HG03520 (cell line): ENCODE measurements around the gene TEX9.
A peak's percentile ranks its signal among the peaks of the same experiment; 100 is the strongest.
"Not testable (repeated sequence)": the region's sequence is repeated elsewhere in the genome, so short reads cannot be mapped to it uniquely, and the experiment has no call there.

ENCODE experiments used
- ATAC-seq: cut with Tn5 transposase; IDR thresholded peaks from one replicate; pipeline ENCODE4 v1.9.1; 2021; ENCODE audit warnings: mild to moderate bottlenecking, moderate library complexity; ENCODE audit not compliant: unreplicated experiment

TEX9 gene

DNA sequence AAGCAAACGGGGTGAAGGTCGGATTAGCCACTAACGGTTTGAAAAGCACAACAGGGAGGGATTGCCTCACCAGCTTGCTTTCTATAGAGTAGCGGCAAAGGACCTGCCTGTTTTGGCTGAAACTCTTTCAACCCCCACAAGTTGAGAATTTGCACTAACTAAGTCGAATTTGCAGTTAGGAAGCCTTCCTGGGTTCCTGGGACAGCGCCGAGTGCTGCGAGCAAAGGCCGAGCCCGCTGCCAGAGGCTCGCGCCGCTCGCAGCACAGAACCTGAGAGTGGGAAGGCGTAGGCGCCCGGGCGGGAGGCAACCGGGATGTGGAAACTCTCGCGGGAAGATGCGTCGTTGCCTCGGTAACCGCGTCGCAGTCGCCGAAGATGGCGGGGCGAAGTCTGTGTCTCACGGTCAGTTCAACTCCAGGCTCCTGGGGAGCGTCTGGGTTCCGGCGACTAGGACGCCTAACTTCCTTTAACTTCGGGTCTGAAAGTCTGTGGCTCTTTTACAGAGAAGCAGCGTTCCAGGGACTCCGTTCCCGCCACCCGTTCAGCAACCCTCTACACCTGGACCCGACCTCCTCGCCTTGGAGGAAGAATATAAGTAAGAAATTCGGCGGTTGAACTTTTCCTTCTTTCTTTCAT is at the start of gene TEX9:
Gene TEX9 (plus strand): TSS at position 352 of the 637 bp plus-strand sequence. CDS start 25 bp downstream, at position 377.
- ATAC-seq = peak; percentile 91

DNA sequence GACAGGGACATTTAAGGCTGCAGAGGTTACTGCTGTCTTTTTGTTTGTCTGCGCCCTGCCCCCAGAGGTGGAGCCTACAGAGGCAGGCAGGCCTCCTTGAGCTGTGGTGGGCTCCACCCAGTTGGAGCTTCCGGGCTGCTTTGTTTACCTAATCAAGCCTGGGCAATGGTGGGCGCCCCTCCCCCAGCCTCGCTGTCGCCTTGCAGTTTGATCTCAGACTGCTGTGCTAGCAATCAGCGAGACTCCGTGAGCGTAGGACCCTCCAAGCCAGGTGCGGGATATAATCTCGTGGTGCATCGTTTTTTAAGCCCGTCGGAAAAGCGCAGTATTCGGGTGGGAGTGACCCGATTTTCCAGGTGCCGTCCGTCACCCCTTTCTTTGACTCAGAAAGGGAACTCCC is 48.7 kb upstream of the TEX9 start:
- not testable (repeated sequence) for ATAC-seq

DNA sequence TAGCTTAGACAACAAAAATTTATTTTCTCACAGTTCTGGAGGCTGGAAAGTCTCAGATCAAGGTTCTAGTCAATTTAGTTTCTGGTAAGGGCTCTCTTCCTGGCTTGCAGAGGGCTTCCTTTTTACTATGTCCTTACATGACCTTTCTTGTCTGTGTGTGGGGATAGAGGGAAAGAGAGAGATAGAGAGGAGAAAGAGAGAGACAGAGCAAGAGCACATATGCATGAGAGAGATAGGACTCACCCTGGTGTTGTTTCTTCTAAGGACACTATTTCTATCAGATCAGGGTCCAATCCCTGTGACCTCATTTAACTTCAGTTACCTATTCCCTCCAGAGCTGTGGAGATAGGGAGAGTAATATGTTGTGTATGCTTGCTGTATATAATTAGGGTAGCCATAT is 44.9 kb upstream of the TEX9 start:
- no peak for ATAC-seq

DNA sequence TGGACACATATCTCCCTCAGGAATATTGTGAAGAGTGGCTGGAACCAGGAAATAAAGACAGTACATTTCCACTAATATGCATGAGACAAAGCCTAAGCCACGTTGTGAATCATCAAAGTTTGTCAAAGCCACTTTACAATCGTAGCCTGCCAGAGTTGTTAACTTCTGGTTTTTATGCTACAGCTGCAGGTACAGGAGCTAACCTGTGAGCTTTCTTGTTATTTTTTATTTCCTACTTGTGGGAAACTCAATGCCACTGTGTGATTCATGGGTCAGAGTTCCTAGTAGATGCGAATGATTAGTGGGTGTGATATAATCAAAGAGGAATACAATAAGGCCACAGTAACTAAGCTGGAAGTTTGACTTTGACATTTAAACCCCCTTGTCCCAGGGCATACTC is 44.4 kb upstream of the TEX9 start:
- no peak for ATAC-seq

DNA sequence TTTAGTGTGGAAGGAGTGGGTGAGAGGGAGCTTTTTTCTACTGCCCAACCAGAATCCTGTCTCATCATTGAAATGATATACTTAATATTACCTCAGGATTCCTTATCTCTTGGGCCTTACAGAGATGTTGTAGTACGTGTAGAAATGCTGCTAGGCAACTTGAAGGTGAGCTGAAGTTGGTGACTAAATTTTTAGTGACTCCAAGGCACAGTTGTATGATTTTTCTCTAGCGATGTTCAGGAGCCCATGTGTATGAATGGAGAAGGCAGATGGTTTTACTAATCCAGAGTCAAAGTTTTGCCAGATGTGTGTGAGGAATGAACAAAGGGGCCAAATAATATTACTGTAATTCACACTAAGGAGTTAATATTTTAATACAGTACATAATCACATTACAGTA is 42.8 kb upstream of the TEX9 start:
- ATAC-seq = no peak

DNA sequence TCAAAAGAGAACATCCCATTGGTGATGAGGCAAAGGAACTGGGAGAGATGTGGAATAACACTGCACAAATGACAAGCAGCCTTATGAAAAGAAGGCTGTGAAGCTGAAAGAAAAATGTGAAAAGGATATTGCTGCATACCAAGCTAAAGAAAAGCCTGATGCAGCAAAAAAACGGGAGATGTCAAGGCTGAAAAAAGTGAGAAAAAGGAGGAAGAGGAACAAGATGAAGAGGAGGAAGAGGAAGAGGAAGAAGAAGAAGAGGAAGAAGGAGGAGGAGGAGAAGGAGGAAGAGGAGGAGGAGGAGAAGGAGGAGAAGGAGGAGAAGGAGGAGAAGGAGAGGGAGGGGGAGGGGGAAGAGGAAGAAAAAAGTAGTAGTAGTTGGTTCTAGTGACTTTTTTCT is 41.8 kb upstream of the TEX9 start:
- no peak for ATAC-seq

DNA sequence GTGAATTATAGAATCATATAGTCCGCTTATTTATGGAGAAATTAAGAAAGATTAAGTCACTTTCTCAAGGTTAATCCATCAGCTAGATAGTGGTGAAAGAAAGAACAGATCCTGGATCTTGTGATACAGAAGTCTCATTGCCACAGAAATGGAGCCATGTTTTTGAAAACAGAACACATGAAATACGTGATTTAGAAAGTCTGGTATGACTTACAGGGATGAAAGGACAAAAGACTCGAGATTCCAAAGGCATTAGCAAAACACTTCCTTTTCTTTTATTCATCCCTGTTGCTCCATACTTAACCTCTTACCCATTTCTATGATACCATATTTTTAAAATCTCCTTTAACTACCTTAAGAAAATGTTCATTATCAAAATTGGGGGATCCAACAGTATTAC is 40.0 kb upstream of the TEX9 start:
- no peak for ATAC-seq

DNA sequence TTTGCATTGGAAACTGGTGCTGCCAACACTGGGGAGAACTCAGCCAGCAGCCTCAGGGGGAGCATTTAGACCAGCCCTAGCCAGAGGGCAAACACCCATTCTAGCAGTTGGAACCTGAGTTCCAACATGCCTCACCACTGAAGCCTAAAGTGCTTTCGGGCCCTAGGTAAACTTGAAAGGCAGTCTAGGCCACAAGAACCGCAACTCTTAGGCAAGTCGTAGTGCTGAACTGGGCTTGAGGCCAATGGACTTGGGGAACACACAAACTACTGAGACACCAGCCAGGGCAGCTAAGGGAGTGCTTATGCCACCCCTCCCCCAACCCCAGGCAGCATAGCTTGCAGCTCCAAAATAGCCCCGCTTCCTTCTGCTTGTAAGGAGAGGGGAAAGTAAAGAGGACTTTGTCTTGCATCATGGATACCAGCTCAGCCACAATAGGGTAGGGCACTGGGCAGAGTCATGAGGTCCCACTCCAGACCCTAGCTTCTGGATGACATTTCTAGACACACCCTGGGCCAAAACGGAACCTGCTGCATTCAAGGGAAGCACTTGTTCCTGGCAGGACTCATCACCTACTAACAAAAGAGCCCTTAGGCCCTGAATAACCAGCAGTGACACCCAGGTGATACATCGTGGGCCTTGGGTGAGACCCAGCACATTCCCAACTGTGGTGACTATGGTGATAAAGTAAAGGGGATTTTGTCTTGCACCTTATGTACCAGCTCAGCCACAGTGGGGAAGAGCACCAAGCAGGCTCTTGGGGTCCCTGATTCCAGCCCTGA is 37.3 kb upstream of the TEX9 start:
- no peak for ATAC-seq

DNA sequence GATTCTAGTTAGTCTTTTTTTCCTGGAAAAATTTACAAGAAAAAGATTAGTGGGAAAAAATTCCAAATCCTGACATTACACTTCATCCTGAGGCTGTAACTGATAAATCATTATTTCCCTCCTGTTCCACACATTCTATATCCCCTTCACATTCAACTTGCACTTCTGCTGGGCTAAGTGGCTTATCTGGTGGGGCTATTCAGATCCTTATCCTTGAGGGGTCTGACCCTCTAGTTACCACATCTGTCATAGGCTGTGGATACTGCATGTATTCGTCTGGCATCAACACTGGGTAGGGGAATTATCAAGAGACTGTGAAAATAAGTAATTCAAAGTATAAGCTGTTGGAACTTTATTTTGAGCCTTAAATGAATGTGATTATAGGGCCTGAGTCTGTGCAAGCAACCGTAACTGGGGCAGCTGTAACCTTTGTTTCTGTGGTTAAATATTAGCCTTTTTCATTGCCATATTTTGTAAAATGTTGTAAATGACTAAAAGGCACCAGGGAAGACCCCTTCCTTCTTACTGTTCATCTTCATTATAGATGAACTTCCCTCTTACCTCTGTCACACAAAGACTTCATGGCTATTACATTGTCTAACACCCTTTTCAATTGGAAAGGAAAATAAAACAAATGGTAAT is 28.0 kb upstream of the TEX9 start:
- no peak for ATAC-seq

DNA sequence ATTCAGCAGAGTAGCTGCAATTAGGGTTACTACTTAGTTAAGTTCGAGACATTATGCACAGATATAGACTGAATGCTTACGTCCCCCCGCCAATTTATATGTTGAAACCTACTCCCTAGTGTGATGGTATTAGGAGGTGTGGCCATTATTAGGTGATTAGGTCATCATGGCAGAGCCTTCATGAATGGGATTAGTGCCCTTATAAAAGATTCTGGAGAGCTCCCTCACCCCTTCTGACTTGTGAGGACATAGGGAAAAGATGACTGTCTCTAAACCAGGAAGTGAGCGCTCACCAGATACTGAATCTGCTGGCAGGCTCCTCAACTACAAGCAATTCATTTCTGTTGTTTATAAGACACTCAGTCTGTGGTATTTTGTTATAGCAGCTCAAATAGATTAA is 25.6 kb upstream of the TEX9 start:
- no peak for ATAC-seq

DNA sequence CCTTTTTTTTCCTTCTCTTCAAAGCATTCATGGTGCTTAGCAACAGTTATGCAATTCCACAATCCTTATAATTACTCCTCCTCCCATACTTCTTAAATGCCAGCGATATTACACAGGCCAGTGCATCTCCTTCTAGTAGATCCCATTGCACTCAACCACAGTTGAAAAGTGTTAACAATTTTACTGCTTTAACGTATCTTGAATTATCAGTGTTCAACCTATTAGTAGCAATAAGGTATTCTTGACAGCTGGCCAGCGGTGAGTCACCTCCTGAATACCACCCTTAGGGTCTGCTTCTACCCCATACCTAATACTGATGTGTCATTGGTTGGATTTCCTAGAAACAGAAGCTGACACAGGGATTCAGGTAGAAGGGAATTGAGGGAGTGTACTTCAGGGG is 24.0 kb upstream of the TEX9 start:
- no peak for ATAC-seq

DNA sequence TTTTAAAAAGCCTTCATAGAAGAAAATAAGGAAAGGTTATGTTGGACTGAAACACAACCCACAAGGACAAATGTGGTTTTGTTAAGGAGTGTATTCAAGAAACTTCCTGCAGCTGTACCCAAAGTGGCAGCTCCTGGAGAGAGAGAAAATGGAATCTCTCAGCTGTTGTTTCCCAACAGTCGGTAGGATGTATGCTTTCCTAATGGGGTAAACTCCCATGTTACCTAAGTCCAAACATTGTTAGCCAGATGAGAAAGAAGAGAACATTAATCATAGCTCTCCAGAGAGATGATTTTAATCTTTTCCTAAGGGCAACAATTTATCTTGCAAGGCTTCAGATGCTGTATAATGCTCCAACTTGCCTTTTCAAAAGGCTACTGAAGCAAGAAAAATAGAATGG is 22.6 kb upstream of the TEX9 start:
- ATAC-seq = no peak

DNA sequence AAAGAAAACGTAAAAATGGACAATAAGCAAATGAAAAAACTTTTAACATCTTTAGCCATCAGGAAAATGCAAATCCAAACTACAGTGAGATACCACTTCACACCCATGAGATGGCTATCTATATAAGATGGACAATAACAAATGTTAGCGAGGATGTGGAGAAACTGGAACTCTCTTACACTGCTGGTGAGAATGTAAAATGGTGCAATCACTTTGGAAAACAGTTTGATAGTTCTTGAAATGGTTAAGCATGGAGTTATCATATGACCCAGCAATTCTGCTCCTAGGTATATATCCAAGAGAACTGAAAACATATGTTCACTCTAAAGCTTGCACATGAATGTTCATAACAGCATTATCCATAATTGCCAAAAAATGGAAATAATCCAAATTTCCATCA is 21.3 kb upstream of the TEX9 start:
- no peak for ATAC-seq

DNA sequence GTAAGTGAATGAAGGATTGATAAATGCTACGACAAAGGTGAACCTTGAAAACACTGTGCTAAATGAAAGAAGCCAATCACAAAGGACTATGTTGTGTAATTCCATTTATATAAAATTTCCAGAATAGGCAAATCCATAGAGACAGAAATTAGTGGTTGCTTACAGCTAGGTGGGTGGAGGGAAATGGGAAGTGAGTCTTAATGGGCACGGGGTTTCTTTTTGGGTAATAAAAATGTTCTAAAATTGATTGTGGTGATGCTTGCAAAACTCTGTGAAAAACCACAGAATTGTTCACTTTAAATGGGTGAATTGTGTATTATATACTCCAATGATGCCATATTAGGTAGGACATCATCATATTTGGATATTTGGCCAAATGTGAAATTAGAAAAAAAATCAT is 20.9 kb upstream of the TEX9 start:
- ATAC-seq = no peak

DNA sequence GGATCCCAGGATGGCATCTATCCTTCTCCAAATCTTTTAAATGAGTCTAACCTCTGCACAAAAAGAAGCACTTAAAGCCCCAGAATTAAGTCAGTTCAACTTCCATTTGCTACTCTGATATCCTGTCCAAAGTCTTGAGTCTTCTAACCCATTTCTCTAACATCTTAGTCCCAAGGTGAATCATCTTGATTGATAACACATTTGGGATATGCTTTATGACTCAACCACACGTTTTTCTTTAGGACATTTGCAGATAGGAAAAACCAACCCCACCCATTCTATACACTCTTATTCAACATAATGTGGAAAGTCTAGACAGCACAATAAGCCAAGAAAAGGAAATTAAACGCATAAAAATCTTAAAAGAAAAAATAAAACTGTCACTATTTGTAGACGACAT is 18.8 kb upstream of the TEX9 start:
- ATAC-seq = no peak

DNA sequence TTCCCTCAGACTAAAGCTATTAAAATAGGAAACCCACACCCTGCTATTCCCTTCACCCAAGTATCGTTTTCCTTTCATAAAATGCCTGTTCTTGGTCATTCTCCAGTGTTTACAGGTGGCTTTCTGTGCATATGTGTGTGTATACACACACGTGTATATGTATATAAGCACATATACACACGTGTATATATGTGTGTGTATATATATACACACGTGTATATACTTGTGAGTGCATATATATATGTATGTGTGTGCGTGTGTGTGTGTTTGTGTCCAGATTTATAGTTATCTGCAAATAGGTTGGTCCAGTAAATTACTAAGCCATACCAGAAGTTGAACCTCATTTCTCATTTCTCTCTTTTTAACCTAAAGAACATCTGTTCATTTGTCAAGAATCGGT is 15.7 kb upstream of the TEX9 start:
- no peak for ATAC-seq

DNA sequence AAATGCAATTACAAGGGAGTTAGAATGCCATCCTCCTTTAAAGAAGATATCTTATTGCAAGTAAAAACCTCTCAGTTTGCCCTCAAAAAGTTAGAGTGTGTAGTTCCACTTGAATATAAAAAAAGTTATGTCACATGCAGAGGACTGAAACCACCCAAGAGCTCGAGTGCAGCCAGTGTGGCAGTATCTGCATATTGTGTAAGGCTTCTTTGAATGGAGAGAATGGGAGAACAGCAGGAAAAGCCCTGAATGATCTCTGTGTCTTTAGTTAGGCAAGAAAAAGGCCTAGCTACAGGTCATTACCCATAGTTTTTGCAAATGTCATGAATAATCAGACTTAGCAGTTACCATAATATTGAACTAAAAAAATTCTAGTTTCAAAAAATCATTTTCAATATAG is 13.9 kb upstream of the TEX9 start:
- no peak for ATAC-seq

DNA sequence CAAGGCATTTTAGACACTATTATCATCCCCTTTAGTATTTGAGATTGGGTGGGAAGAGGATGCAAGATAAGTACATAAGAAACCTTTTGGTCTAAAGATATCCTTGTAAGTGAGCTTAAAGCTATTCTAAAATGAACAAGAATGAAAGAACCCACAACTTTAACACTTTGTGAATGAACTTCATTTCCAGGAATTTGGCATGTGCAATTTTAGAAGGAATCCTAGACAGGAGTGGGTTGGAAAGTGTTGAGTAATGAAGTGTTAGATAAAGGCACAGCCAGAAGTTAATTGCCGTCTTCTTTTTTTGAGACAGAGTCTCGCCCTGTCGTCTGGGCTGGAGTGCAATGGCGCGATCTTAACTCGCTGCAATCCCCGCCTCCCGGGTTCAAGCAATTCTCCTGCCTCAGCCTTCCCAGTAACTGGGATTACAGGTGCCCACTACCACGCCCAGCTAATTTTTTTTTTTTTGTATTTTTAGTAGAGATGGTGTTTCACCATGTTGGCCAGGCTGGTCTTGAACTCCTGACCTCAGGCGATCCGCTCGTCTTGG is 13.2 kb upstream of the TEX9 start:
- ATAC-seq = no peak

DNA sequence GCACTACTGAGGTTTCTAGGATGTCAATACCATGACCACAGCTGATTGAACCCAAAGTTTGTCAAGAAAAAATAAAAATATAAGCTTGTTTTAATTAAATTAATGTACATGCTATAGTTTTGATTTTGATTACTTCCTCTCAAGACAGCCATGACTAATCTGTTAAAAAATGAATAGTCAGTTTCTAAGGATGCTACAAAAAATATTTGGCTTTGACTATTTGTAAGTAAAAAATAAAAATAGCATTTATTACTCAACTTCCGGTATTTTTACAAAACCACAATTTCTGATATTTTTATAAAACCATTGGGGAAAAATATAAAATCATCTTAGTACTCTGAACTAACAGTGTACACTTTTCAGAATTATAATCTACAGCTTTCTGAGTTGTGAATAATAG is 12.1 kb upstream of the TEX9 start:
- no peak for ATAC-seq

DNA sequence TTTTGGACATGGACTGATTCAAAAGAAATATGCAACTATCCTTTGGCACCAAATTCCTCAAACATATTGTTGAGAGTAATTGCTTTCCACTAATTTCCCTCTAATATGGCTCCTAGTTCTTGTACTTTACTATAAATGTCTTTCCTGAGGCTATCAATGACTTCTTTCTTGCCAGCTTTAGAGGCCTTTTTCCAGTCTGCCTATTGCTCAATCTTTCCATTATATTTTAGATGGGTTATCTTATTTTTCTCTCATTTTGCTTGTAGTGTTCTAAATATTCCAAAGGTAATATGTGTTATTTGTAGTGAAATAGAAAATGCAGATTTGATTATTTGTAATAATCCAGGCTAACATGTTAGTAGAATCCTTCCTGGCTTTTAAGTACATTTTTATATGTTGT is 11.5 kb upstream of the TEX9 start:
- ATAC-seq = no peak

DNA sequence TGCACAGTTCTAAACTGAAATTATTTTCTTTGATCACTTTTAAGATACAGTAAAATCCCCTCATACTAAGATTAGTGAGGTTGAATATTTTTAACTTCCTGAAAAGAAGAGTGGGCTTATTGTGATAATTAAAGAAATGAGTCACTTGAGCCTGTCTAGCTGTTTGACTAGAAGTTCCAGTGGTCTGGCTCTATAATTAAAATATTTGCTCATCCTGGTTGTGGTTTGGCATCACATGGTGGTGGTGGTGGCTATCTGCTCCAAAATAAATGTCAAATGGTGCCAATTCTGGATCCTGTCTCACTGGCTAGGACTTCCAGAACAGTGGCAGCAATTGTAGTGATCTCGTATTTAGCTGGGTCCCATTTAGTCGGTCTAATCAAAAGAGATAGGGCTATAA is 8.6 kb upstream of the TEX9 start:
- peak; percentile 66 for ATAC-seq

DNA sequence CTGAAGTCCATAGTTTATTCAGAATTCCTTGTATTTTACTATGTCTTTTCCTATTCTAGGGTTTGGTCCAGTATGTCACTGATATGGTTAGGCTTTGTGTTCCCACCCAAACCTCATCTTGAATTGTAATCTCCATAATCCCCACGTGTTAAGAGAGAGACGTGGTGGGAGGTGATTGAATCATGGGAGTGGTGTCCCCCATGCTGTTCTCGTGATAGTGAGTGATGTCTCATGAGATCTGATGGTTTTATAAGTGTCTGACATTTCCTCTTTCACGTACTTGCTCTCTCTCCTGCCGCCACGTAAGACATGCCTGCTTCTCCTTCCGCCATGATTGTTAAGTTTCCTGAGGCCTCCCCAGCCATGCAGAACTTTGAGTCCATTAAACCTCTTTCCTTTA is 6.6 kb upstream of the TEX9 start:
- ATAC-seq = no peak
